Activated T-cell treated with anti-CD3 and anti-CD28 coated beads, Interleukin-2, amount 50 U/mL, for 24 hours (primary cell): Measurements from ENCODE around the gene AK1.

Source experiments
- DNase-seq: peaks from one replicate; pipeline ENCODE4 v3.0.0-alpha.2; 2020
- H3K27ac Mint-ChIP-seq: 2 replicates; pipeline ENCODE4 v1.8.0; 2020; ENCODE audit warnings: mild to moderate bottlenecking, mixed read lengths
- H3K27me3 Mint-ChIP-seq: 2 replicates; pipeline ENCODE4 v1.8.0; 2020; ENCODE audit warnings: mixed read lengths
- H3K36me3 Mint-ChIP-seq: 2 replicates; pipeline ENCODE4 v1.8.0; 2020; ENCODE audit warnings: low read depth, mixed read lengths
- H3K4me1 Mint-ChIP-seq: 2 replicates; pipeline ENCODE4 v1.8.0; 2020; ENCODE audit warnings: low read depth, mixed read lengths
- H3K4me3 Mint-ChIP-seq: 2 replicates; pipeline ENCODE4 v1.8.0; 2020; ENCODE audit warnings: mild to moderate bottlenecking, moderate library complexity, mixed read lengths
- H3K9me3 Mint-ChIP-seq: 2 replicates; pipeline ENCODE4 v1.8.0; 2020; ENCODE audit warnings: mixed read lengths

The AK1 gene

DNA sequence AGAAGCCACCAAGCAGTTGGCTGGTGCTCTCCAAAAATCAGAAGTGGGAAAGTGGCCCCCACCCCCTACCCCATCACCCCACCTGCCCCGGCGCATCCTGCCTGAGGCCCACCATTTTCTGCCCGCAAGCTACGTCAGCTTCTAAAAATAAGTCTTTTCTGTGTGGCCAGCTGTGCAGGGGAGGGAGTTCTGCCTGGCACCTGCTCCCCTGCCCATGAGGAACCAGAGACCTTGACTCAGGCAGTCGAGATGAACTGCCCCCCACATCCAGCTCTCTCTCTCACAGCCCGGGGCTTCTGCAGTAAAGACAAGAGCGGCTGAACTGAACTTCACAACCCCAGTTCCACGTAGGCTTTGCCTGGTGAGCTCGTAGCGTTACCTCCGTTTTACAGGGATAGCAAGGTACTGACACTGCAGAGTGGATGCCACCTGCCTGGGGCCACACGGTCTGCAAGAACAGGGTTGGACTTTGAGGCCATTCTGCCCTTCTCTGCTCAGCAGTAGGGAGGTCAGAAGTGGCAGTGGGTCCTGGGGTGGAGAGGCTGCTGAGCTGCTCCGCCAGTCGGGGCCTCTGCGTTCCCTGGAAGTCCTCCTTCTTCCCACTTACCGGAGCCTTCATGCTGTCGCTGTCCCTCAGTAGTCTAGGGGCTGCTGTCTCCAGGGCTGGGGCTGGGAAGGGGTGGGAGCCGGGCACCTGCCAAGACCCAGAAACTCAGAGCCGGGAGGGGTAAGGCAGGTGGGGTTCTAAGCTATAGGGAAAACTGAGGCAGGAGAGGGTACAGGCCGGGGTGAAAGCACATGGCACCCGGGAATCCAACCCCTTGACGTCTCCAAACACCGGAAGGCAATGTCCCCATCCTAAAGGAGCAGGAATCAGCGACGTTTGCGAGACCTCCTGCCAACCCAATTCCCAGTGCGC, 38.6 kb upstream of the AK1 start:
- Mint-ChIP-seq H3K9me3 (no peaks in the 10 kb centered on the region), H3K27me3 (no peaks in the 10 kb centered on the region), H3K27ac (peak overlapping the region; percentile 91), H3K36me3 (peaks cover 41% of the 10 kb centered on the region), H3K4me1 (peaks cover 69% of the 10 kb centered on the region), H3K4me3 (peak overlapping the region; percentile 85)
- DNase-seq = peak; percentile 57

DNA sequence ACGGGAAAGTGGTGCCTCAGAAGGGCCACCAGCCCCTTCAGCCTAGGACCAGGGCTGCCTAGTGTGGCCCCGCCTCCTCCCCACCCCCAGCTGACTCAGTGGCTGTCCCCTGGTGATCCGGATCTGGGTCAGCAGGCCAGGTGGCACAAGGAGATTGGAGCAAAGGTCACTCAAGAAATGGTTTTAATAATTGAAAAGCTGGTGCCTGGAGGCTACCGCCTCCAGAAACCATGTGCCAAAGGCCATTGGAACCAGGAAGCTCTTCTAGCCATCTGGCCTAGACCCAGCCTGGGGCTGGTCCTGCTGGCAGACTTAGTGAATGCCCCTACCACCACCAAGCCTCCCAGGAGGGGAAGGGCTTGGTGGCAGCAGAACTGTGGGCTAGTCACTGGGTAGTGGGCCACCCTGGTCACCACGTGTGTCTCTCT, 37.9 kb upstream of the AK1 start:
- Mint-ChIP-seq H3K27ac (peak overlapping the region; percentile 91), H3K27me3 (no peaks in the 10 kb centered on the region), H3K4me1 (peaks cover 71% of the 10 kb centered on the region), H3K9me3 (no peaks in the 10 kb centered on the region), H3K4me3 (peak overlapping the region; percentile 85), H3K36me3 (peaks cover 48% of the 10 kb centered on the region)
- no peak for DNase-seq

DNA sequence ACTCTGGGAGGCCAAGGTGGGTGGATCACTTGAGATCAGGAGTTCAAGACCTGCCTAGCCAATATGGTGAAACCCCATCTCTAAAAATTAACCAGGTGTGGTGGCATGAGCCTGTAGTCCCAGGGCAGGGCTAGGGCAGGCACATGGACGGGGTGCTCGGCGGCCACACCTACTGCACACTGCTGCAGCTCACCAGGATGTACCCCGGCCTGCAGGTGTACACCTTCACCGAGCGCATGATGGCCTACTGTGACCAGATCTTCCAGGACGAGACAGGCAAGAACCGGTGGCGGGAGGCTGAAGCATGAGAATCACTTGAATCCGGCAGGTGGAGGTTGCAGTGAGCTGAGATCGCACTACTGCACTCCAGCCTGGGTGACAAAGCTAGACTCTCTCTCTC, 36.2 kb upstream of the AK1 start:
- Mint-ChIP-seq H3K27me3 (no peaks in the 10 kb centered on the region), H3K4me3 (no peak overlapping the region), H3K36me3 (peaks cover 60% of the 10 kb centered on the region), H3K27ac (peak overlapping the region; percentile 50), H3K9me3 (no peaks in the 10 kb centered on the region), H3K4me1 (peaks cover 61% of the 10 kb centered on the region)
- DNase-seq = no peak

DNA sequence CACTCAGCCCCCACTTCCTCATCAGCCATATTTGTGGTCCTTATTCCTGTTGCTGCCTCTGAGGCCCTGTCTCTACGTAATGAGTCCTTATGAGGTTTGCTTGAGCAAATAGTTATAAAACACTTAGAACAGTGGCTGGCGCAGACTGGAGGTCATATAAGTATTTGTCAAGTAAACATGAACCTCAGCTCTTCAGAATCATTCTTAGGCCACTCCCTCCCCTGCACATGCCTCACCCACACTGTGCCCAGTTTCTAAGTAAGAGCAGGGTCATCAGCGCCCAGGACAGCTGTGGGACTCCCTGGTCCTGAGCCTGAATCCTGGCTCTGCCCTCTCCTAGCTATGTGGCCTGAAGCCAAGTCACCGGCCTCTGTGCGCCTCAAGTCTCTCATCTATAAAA, 35.4 kb upstream of the AK1 start:
- no peak for DNase-seq
- no peaks in the 10 kb centered on the region for H3K9me3 Mint-ChIP-seq
- peaks cover 66% of the 10 kb centered on the region for H3K36me3 Mint-ChIP-seq
- peaks cover 53% of the 10 kb centered on the region for H3K4me1 Mint-ChIP-seq
- H3K4me3 Mint-ChIP-seq = no peak overlapping the region
- no peaks in the 10 kb centered on the region for H3K27me3 Mint-ChIP-seq
- peak overlapping the region; percentile 89 for H3K27ac Mint-ChIP-seq

DNA sequence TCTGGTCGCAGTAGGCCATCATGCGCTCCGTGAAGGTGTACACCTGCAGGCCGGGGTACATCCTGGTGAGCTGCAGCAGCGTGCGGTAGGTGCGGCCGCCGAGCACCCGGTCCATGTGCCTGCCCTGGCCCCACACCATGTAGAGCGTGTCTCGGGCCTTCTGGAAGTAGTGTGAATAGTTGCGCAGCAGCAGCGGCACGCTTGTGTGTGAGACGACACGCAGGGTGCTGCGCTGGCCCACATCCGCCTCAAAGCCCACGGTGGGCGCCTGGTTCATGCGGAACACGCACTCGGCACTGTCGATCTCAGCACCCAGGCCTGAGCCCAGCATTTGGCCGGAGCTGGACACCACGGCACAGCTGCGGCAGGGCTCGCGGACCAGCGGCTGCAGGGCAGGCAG, 34.8 kb upstream of the AK1 start:
- Mint-ChIP-seq H3K27ac (peak overlapping the region; percentile 89), H3K9me3 (no peaks in the 10 kb centered on the region), H3K36me3 (peaks cover 70% of the 10 kb centered on the region), H3K4me3 (no peak overlapping the region), H3K27me3 (no peaks in the 10 kb centered on the region), H3K4me1 (peaks cover 49% of the 10 kb centered on the region)
- no peak for DNase-seq

DNA sequence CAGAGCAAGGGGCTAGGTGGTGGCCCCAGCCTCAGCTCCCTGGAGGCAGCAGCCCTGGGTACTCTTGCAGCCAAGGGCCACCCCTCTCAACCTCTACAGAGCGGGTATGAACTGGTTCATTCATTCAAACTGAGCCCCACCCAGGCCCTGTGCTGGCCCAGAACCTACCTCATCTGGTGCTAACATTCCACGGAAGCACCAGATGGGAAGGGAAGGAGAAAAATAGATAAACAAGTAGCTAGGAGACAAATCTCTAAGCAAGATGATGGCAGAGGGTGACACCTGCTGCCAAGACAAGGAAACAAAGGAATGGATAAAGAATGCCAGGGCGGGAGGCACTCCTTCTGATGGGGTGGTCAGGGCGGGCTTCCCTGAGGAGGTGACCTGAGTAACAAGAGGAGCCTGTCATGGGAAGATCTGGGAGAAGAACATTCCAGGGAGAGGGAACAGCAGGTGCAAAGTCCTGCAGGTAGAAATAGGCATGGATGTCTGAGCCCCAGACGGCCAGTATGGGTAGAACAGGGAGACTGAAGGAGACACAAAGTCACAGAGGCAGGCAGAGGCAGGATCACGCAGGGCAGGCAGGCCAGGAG, 33.2 kb upstream of the AK1 start:
- H3K9me3 Mint-ChIP-seq = no peaks in the 10 kb centered on the region
- peak overlapping the region; percentile 89 for H3K27ac Mint-ChIP-seq
- H3K4me1 Mint-ChIP-seq = peaks cover 59% of the 10 kb centered on the region
- H3K36me3 Mint-ChIP-seq = peaks cover 66% of the 10 kb centered on the region
- H3K27me3 Mint-ChIP-seq = no peaks in the 10 kb centered on the region
- H3K4me3 Mint-ChIP-seq = no peak overlapping the region
- no peak for DNase-seq

DNA sequence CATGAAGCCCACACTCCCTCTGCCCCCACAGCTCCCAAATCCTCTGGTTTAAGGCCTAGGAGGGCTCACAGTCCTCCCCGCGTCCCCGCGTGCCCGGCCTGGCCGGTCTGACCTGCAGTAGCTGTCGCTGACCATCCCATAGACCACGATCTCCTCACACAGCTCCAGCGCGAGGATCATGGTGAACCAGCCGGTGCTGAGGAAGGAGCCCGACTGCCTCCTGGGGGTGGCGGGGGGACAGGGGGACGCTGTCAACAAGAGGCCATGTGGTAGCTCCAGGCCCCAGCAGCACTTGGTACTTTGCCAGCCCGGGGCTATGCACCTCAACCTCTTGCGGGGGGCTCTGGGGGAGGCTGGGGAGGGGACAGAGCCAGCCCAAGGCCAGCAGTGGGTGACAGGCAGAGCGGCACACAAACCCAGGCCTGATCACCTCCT, 32.4 kb upstream of the AK1 start:
- Mint-ChIP-seq H3K27me3 (no peaks in the 10 kb centered on the region), H3K4me1 (peaks cover 59% of the 10 kb centered on the region), H3K27ac (peak overlapping the region; percentile 59), H3K4me3 (no peak overlapping the region), H3K9me3 (no peaks in the 10 kb centered on the region), H3K36me3 (peaks cover 67% of the 10 kb centered on the region)
- no peak for DNase-seq

DNA sequence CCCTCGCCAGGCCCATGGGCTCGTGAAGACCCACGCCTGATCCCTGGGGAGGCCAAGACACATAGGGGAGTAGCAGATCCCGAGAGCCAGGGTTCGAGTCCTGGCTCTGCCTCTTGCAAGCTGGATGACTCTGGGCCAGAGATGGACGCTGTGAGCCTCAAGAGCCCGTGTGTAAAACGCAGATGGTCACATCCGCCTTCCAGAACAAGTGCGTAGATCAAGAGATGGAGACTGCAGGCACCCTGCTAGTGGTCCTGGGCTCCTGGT, 31.1 kb upstream of the AK1 start:
- peak overlapping the region; percentile 55 for H3K27ac Mint-ChIP-seq
- H3K27me3 Mint-ChIP-seq = no peaks in the 10 kb centered on the region
- H3K9me3 Mint-ChIP-seq = no peaks in the 10 kb centered on the region
- DNase-seq = no peak
- peaks cover 65% of the 10 kb centered on the region for H3K36me3 Mint-ChIP-seq
- H3K4me1 Mint-ChIP-seq = peaks cover 66% of the 10 kb centered on the region
- H3K4me3 Mint-ChIP-seq = no peak overlapping the region

DNA sequence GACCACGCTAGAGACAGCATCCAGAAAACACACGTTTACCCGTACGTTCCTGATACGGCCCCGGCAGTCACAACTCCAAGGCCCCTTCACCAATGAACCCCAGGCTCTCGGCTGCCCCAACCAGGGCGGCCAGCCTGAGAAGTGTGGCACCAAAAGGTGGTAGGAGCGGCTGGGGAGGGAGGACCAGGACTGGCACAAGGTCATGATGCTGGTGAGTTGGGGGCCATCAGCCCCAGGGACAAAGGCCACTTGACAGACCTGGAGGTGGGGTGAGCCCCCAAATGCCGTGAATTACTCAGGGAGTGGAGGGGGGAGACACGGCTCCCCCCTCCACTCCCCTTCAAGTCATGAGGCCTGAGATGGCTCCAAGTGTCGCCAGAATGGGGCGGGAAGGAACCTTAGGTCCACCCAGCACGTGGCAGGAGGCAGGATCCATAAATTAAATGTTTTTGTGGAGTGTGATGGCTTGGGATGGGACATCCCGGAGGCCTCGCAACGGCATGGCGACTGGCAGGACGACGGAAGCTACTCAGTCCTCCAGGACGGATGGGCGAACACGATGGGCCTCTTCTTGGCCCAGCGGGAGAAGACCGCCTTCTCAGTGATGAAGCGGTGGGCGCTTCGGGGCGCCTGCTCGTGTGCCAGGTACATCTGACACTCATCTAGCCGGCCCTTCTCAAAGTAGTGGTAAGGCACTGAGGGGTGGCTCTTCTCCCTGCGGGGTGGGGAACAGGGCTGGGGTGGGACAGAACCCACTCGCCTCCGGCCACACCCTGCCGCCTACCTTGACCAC, 30.6 kb upstream of the AK1 start:
- no peaks in the 10 kb centered on the region for H3K9me3 Mint-ChIP-seq
- H3K27me3 Mint-ChIP-seq = no peaks in the 10 kb centered on the region
- H3K4me3 Mint-ChIP-seq = no peak overlapping the region
- no peak for DNase-seq
- H3K4me1 Mint-ChIP-seq = peaks cover 71% of the 10 kb centered on the region
- H3K36me3 Mint-ChIP-seq = peaks cover 63% of the 10 kb centered on the region
- peak overlapping the region; percentile 99 for H3K27ac Mint-ChIP-seq

DNA sequence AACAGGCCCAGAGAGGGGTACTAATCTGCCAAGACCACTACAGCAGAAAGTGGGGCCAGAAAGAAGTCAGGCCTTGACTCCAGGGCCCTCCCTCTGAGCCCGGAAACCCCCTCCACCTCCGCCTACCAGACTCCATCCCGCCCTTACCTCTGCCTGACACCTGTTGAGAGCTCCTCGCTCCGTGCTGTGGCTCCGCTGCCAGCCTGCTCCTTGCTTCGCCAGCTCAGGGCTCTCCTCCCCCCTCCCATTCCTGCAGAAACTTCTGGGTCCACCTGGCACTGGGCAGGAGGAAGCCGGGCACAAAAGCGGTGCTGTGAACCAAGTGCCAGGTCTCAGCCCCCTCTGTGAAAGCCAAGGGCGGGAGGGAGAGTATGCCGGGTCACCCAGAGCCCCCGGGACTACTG, 28.3 kb upstream of the AK1 start:
- H3K9me3 Mint-ChIP-seq = no peaks in the 10 kb centered on the region
- peaks cover 40% of the 10 kb centered on the region for H3K36me3 Mint-ChIP-seq
- no peaks in the 10 kb centered on the region for H3K27me3 Mint-ChIP-seq
- peak overlapping the region; percentile 85 for H3K4me3 Mint-ChIP-seq
- H3K4me1 Mint-ChIP-seq = peaks cover 56% of the 10 kb centered on the region
- peak; percentile 76 for DNase-seq
- H3K27ac Mint-ChIP-seq = peak overlapping the region; percentile 99

DNA sequence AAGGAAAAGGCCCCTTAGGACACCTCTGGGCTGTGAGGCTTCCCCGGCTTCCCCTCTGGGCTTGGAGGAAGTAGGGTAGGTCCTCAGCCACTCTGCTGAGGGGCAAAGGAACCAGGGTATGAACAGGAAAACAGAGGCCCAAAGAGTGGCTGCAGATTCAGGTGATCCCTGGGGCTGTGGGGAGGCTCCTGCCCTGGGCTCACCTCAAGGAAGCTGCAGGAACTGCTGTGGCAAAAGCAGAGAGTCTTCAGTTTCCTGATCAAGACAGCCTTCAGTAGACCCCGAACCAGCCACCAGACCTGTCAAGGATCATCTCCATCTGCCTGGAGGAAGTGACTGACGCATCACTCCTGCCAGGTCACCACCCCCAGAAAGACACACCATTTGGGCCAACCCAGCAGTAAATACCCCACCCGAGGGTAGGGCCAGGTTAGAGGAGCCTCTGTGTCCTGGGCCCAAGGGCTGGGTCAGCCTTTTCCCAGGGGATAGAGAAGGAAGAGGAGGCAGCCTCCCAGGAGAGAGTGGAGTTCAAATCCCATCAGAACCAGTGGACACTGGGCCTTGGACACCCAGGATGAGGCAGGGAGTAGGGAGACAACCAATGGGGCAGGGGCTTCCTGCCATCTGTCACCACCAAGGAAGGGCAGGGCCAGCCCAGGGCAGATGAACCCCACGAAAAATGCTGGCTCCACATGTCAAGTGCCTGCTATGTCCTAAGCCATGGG, 27.7 kb upstream of the AK1 start:
- Mint-ChIP-seq H3K27ac (peak overlapping the region; percentile 99), H3K4me1 (peaks cover 52% of the 10 kb centered on the region), H3K9me3 (no peaks in the 10 kb centered on the region), H3K36me3 (peaks cover 34% of the 10 kb centered on the region), H3K27me3 (no peaks in the 10 kb centered on the region), H3K4me3 (peak overlapping the region; percentile 85)
- peak; percentile 71 for DNase-seq

DNA sequence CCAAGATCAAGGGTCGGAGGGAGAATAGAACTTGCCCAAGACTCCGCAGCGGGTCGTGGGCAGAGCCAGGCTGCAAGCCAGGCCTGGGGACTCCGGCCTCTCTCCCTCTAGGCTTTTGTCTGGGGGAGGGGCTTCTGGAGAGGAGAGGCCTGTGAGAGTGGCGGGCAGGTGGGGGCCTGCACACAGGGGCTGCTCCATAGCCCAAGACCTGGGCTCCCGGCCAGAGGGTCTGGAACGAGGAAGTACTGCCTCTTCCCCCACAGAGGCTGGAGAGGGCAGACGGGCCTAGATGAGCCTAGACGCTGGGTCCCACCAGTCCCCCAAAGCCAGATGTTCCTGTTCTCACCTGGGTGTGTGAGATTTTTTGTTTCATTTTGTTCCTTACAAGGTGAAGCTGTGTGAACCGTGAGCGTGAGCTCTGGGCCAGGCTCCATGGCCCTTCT, 27.1 kb upstream of the AK1 start:
- H3K27ac Mint-ChIP-seq = peak overlapping the region; percentile 99
- H3K4me3 Mint-ChIP-seq = peak overlapping the region; percentile 85
- no peaks in the 10 kb centered on the region for H3K9me3 Mint-ChIP-seq
- H3K36me3 Mint-ChIP-seq = peaks cover 33% of the 10 kb centered on the region
- H3K27me3 Mint-ChIP-seq = no peaks in the 10 kb centered on the region
- no peak for DNase-seq
- peaks cover 56% of the 10 kb centered on the region for H3K4me1 Mint-ChIP-seq

DNA sequence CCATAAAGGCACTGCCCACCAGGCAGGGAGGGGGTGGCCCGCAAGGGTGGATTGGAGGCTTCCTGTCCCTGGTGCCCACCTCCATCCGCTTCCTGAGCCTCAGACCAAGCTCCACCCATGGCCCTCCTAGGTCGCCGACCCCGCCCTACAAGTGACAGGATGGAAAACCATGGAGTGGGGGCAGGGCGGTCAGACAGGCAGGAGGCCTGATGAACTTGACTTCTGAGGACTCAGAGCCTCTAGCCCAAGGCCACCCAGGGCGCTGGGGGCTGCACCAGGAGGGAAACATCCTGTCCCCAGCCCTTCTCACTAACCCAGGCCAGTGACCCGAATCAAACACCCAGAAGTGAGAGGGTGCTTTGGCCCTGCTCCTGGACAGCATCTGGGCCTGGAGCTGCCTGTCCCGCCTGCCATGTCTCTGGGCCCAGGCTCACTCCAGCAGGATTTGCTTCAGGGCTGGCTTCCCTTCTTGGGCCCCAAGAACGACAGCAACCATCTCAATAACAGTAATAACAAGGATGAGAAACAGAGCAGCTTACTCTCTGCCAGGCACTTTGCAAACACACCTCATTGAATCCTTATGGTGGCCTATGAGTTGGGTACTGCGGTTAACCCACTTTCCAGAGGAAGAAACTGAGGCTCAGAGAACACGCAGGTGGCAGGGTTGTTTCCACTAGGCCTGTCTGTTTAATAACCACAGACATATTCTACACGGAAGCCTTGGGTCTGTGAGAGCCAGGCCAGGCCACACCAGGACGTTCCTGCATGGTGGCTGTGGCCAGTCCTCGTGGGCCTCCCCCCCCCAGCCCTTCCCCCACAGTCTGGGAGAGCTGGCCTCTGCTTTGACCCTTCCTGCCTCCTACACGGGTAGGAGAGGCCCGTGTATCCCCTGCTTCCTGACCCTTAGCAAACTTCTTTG, 26.3 kb upstream of the AK1 start:
- Mint-ChIP-seq H3K27ac (peak overlapping the region; percentile 99), H3K4me1 (peaks cover 56% of the 10 kb centered on the region), H3K36me3 (peaks cover 28% of the 10 kb centered on the region), H3K9me3 (no peaks in the 10 kb centered on the region), H3K4me3 (peak overlapping the region; percentile 85), H3K27me3 (no peaks in the 10 kb centered on the region)
- peak; percentile 86 for DNase-seq
